CD4-positive, alpha-beta T cell treated with Interferon alpha-2 for 1 hour (primary cell): ENCODE measurements around the gene TMEM163.
A peak's percentile ranks its signal among the peaks of the same experiment; 100 is the strongest.

Experiments
- DNase-seq, 2 donors: peaks; one replicate each; pipeline ENCODE4 v3.0.0-alpha.2; 2020 to 2022

The TMEM163 gene

DNA sequence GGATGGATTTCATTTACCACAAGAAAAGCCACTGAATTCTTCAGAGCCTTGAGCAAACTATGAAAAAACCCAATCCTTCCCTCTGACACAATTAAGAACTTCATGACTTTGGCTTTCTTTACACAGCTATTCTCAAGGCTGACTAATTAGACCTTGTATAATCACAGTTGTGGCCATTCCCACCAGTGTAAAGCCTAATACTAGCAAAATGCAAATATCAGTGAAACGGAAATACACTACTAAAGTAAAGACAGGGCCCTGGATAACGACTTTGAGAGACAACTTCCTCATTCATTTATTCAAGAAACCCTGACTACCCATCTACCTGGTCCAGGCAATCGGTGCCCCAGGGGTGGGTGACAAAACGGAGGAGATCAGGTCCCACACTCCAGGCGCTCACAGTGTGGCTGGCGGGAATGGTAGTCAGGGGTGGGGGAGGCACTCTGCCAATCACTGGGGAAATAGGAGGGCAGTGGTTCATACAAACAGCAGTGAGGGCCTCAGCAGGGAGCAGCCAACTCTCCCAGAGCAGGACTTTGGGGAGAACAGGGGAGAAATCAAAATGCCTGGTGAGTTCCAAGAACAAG lies 28.1 kb downstream of the TMEM163 start:
- no peak for DNase-seq

DNA sequence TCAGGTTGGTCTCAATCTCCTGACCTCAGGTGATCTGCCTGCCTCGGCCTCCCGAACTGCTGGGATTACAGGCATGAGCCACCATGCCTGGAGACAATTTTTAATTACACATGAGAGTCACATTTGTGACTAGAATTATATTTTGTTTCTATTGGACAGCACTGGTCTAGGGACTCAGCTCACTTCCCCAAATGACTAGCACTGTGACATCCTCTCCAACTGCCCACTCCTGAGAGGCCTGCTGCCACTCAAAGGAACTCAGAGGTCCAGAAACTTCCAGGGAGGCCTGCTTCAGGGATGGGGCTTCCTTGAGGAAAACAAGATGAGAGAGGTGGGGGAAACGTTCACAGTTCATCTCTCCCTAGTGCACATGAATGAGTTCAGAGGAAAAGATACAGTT lies 29.5 kb downstream of the TMEM163 start:
- DNase-seq = no peak

DNA sequence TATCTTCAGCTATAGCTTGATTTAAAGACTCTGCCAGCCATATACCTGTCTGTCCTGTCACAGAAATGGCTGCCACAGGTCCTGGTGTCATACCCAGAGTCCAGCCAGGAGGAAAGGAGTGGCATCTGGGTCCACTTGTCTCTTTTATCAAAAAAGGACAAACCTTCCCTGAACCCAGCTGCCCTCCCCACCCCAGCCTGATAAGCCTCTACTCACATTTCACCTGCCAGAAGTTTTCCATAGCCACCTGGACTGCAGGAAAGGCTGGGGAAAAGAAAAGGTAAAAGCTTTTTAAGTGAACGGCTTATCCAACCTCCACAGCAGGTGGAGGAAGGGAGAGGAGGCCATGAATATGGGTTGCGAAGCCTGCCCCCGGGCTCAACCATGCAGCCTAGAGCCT lies 32.8 kb downstream of the TMEM163 start:
- no peak for DNase-seq

DNA sequence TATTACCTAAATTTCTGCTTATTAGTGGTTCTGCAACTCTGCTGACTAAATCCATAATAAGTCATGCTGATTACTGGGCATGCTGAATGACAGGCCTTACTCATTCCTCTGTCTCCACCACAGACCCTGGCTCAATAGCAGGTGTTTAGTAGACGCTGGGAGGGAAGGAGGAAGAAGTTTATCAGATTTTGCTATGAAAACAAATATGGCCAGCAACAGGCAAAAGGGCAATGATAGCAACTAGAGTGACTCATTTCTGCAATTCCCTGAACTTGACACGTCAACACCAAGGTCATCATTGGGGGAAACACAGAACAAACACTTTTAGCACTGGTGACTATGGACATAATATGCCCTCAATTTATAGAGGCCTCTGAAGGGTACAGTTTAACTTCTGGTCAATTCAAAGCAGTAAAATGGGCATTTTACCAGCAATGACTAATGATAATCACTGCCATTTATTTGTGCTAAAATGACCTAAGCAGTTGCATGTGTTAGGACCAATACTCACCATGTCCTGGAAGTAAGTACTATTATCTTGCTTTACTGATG lies 35.2 kb downstream of the TMEM163 start:
- DNase-seq = no peak

DNA sequence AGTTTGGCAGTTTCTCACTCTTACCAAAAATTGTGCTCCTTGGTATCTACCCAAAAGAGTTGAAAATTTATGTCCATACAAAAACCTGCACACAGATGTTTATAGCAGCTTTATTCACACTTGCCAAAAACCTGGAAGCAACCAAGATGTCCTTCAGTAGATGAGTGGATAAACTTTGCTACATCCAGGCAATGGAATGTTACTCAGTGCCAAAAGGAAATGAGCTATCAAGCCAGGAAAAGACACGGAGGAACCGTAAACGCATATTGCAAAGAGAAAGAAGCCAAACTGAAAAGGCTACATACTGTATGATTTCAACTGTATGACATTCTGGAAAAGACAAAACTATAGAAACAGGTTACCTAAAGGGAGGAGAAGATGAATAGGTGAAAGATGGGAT lies 36.1 kb downstream of the TMEM163 start:
- no peak for DNase-seq

DNA sequence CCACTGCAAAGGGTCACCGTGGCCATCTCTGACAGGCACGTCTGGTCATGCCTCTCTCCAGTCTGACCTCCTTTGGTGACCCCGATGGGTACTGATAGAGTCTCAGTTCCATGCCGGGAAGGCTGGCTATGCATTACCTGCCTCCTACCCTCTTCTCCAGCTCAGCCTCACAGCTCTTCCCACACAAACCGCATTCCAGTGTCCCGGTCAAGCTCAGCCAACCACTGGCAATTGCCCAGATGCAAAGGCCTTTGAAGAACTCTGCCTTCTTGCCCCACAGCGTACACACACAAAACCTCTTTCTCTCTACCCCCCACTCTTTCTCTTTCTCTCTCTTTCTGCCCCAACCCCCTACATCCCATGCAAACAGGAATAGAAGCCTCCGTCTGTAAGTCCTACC lies 37.6 kb downstream of the TMEM163 start:
- no peak for DNase-seq

DNA sequence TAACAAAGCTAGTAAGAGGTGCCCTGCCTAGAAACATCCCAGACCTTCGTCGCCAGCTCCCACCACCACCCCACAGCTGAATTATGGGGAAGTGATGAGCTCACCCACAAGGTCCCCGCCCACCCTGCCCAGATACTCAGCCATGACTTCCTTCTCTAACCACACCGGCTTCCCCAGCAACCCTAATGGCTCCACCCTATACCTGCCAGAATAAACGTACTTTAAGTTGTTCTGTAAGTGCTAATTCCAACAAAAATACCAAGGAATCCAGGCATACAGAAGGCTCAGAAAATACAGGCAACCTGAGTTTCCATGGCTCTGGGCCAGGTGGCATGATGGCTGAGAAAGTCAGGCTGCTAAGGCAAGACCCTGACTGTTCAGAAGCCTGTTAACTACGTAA lies 39.1 kb downstream of the TMEM163 start:
- peak; percentile 42 to 58 for DNase-seq

DNA sequence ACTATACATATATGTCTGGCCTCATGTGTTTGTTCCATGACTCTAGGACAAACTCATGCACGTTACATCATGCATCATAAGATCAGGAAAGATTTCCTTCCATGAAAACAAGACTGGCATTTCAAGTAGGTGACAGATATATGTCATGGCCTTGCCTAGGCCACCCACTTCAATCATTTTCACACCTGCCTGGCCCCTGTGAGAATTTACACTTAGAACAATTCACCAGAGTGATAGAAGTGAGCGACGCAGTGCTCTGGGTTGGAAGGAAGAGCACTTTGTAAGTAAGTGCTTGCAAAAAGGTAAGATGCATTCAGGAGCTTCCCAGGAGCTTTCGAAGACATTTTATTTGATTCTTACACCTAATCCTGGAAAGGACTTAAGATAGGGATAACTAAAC lies 39.5 kb downstream of the TMEM163 start:
- no peak for DNase-seq

DNA sequence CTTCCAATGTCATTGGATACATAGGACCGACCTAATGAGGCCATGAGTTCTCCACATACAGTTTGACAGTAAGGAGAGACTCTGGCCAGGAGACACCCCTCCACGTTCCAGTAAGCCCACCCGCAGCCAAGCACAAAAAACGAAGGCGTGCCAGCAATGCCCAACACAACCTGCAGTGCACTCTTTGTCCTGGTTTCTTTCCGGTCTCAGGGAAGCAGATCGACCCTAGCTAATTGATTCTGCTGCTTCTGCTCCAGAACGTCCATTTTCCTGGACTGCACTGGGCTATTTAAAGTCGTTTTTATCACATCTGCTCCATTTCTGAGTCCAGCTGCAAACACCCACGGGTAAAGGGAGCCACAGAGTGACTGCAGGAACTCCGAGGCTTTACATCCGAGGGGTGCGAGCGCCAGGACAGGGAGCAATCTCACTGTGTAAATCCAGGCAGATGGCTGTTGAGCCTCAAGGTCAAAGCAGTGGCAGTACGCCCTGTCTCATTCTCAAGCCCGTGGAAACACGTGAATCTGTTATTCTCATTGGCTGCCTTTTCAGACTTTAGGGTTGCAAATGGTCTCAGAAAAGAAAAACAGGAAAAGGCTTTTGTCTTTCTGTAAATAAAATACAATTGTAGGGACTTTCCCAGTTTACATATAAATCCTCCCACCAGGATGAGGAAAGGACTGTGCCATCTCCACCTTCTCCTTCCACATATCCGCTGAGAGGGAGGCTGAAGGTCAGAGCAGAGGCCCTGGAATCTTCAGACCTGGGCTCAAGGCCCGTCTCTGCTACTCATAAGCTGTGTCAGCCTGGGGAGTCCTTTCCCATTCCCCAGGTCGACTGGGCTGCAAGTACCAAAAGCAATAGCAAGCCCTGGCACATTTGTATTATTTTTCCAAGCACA lies 40.7 kb downstream of the TMEM163 start:
- no peak for DNase-seq

DNA sequence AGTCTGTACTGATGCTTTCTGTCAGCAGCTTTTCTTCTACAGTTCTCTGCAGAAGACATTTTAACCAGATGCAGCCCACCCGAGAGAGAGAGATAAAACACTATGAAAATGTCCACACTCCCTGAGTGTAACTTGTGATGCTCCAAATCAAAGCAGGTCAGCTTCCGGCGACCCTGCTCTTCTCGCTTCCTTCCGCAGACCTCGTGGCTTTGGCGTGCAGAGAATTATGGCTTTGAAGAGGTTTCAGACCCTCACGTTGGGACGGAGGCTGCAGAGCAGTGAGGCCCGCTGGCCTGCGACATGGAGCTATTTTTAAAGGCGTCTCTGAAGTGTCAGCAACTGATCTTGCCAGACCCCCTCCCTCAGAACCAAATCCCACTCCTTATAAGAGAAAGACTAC lies 41.8 kb downstream of the TMEM163 start:
- peak in 1 of 2 donors; percentile 36 for DNase-seq

DNA sequence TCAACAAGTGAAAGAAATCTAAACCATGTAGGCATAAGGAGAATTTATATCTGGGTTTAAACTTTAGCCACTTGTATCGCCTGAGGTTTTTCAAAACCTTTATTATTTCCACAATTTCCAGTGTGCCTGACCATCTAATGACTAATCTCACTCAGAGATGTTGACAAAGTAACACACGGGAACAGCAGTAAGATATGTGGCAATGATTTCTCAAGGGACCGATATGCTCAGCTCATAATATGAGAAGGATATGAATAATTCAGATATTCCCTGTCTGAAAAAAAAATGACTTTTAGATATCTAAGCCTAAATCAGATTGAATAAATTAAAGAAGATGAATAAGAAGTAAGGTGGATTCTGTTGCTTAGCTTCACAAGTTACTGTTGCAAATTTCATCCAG lies 43.5 kb downstream of the TMEM163 start:
- DNase-seq = no peak

DNA sequence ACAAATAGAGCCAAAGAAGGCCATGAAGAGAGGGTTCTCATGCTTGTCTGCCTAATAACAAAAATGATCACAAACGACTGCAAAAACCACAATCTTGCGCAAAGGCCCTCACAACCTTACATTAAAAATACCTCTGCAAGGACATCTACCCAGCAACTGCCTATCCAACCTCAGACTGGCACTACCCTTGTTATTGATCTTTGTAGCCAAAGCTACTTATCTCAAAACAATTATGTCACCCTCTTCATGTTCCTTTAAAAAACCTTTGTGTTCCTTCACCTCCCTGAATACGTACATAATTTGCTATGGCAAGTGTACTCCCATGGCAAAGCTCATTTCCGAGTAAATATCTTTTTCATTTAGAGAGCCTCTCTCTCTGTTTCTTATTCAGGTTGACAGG lies 44.1 kb downstream of the TMEM163 start:
- DNase-seq = no peak

DNA sequence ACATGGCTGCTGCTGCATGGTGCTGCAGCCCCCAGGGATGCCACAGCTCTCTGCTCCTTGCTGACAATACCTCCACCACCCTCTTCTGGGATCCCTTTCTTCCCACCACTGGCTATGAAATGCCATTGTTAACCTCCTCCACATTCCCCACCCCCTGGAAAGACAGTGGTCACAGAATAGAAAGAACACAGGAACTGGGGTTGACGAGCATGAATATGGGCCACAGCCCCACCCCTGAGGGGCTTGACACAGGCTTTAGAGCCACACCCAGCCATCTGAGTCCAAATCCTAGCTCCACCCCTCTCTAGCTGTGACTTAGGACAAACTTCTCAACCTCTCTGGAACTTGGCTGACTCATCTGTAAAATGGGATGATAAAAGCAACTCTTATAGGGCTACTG lies 47.3 kb downstream of the TMEM163 start:
- peak in 1 of 2 donors; percentile 48 for DNase-seq

DNA sequence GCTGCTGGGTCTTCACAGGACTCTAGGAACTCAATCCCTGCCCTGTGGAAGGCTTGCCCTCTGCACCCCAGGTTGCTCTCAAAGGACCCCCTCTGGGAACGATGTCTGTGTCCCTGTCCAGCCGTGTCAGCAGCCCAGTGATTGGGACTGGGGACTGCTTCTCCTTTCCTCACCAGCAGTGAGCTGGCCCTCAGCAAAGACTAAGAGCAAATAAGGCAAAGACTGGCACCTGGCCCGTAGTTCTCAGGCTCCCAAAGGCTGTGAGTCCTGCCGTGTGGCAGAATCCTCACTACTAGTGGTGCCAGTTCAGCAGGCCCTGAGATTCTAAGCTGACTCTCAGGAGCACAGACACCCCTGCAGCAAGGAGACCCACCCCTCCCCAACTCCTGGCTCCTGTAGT lies 47.8 kb downstream of the TMEM163 start:
- DNase-seq = no peak

DNA sequence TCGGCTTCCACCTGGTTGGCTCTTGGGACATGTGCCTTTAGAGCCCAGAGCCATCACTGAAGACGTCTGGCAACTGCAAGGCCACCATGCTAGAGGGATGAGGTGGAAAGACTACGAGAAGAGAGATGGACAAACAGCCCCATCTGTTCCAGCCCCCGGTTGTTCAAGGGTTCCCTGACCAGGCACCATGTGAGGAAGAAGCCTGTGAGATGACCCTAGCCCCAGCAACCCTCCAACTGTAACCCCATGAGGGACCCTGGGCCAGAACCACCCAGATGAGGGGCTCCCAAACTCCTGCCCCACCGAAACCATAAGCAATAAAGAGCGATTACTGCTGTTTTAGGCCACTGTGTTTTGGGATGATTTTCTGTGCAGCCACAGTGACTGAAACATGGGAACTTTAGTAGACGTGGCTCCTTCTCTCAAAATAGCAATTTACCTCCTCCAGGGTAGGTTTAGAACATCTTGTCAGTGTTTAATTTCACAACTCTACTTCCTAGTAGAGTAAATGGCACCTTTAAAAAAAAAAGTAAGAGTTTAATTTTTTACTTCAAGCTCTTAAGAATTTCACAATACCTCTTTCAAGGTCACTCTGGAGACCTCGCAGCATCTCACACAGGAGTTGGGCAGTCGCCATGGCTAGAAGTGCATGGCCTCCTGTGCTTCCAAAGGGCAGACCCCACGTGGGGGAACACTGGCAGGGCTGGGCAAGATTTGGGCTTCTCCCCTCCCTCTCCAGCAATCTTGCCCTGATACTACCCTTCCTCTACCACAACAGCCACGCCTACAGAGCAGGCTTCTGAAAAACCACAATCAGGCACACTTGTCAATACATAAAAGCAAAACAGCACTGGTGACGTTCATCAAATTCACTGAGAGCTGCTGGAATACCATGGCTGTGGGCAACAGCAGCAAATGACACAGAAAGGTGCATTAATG lies 48.8 kb downstream of the TMEM163 start:
- DNase-seq = peak; percentile 65 to 79

DNA sequence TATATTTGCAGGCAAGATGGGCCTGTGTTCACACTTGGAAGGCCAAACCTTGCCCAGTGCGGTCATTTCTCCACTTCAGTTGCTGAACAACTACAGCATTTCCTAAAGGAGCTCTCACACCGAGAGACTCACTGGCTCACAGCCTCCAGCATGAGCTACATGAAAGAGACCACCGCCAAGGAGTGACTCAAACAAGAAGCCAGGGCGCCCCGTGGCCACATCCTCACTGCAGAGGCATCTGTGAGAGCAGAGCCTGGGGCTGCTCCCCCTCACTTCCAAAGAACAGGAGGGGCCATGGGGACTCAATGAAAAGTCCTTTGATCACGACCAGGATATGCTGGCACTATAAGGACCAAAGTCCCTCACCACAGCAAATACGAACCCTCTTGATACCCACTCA lies 50.0 kb downstream of the TMEM163 start:
- peak; percentile 41 to 77 for DNase-seq

DNA sequence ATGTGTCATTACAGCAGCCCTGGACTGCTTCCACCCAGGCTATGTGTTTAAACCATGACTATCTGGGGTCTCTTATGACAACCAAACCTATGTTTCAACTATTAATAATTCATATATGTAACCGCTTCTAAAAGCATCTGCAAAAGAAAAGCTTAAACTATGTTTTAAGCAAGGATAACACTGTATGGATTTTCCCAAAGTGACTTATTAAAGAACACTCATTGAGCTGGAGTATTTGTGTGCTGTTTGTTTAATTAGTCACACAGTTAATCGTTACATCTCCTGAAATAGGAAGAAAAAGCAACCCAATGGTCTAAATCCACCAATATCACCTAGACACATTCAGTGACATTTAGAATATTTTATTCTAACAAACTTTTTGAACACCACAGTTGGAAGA lies 51.3 kb downstream of the TMEM163 start:
- DNase-seq = no peak

DNA sequence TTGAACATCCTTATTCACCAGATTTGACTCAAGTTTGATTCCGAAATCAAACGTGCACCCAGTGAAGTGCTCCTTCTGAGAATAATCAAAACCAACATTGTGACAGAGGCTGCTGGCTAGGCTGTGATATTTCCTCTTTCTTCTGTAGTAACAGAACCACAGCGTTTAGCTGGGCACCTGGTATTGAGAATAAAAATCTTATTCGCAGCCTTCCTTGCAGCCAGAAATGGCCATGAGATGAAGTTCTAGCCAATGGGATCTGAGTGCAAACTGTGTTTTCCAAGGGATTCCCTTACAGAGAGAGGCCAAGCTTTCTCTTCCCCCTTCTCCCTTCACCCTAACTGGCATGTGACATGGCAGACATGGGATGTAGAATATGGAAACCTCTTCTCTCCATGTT lies 51.7 kb downstream of the TMEM163 start:
- DNase-seq = no peak

DNA sequence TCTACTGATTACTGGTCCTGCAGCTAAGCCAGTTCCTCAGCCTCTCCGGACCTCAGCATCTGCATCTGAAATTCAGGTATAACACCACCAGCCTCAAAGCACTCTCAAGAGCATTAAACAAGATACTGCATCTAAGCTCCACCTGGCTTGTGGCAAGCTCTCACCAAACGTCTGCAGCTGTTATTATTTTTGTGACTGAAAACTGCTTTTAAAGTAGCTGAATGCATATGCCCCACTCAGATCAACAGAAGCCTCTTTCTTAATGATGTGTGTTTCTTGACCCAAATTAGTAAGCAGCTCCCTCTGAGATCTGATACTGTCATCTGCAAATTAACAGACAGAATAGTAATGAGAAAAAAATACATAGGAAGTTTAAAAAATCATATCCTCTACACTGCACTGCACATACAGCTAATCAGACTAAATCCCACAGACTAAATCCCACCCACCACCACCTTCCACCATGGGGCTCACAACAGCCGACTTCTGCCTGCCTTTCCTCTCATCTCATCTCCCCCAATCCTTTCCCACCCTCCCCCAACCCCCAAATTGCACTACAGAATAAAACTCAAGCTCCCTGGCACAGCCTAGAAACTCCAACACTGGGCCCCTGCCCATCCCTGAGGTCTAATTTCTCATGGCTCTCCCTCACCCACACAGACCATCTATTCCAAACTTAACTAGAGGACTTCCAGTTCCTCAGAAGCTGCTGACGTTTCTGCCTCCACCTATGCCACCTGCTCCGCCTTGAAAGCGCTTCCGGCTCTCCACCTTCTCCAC lies 52.9 kb downstream of the TMEM163 start:
- DNase-seq = no peak

DNA sequence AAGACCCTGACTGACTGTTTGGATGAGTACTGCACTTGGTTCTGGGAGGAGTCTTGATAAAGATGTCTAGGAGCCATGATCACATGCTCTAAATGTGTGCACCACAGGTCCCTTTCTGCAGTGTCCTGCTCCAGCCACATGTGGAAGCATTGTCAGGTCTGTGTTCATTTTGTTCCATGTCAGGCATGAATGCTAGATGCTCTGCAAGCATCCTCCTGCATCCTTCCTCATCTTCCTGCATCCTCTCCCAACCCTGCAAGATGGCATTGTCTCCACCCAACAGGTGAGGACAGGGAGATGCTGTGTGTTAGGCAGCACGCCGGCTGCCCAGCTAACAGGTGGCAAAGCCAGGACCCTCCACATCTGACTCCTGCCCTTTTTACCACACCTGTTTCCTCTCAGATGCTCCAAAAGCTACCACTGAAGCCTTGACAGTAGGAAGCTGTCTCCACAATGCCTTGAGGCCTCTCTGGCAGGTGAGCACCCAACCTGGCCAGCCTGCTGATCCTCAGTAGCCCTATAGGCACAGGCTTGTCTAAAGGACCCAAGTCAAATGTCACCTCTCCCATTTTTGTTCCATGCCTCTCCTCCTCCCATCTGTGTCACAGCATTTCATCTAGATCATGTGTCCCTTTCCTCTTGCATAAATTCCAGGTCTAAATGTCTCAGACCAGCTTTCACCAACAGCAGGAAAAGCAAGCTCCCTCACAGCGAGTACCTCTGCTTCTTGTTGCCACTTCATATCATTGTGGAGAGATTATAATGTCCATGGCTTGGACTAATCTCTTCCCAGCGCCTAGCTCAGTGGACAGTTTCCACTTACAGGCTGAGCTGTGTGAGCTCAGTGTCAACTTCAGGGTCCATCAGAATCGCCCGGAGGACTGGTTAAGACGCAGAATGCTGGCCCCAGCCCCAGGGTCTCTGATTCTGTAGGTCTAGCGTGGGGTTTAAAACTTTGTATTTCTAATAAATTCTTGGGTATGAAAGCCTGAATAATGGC lies 55.0 kb downstream of the TMEM163 start:
- DNase-seq = no peak

DNA sequence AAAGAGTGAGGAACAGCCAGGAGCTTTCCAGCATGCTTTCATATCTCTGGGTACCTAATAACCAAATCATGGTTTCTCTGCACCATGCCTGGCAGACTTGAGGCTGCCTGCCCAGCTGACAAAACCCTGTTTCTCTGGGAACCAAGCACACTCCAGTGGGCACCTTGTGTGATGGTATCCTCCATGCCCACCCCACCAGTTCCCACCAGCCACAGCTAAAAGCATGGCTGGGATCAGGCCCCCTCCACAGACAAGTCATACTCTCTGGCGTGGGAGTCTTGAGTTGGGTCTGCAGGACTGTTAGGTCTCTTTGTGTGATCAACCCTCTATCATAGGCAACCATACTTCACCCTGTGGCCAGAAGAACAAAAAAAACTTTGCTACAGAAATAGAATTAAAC lies 56.0 kb downstream of the TMEM163 start:
- no peak for DNase-seq
